Adipose tissue (tissue), 3 donors: ENCODE measurements around the gene PGGT1B. TPM values are rescaled to one million over a fixed set of nuclear protein-coding genes. Genes with fewer than 3 reads are reported as not detected.
"Not testable (repeated sequence)": the region's sequence is repeated elsewhere in the genome, so short reads cannot be mapped to it uniquely, and the experiment has no call there.

ENCODE experiments used
- H3K27ac ChIP-seq: one replicate; pipeline ENCODE4 v1.5.1; 2013; ENCODE audit warnings: low read depth, low read length
- WGBS, 3 donors: extraction: QIAGEN DNeasy Blood & Tissue Kit; methylation state at CpG; one replicate each; pipeline ENCODE4 v1.1.7; 2013; 5-methylcytosine and 5-hydroxymethylcytosine counted together
- polyA plus RNA-seq, 3 donors: library from polyadenylated mRNA; stranded (reverse); fragments of 200-250 nt; gene quantifications; one replicate each; pipeline ENCODE4 v1.2.3, GENCODE V29; 2013
- donor health status: healthy with polysubstance abuse.
- donor health status: Bipolar disorder and iron deficiency.
- donor health status: healthy.

PGGT1B gene
- polyA plus RNA-seq, 3 donors = 2.7 to 8.7 (median 7.0) TPM

DNA sequence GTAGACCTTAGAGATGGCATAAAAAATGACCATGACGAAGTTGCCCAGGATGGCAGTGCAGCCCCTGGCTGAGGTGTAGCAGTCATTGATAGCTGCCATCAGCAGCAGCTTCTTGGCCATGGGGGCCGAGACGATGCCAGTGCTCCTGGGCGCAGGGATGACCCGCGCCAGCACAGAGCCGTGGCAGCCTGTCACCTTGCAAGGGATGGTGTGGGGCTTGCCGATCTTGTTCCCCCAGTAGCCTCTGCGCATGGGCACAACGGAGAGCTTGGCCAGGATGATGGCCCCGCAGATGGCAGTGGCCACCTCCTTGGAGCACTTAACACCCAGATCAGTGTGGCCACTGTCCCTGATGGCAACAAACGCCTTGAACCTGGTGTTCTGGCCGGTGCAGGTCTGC, 2.1 kb upstream of the PGGT1B start:
- WGBS, 3 donors = 96 to 98% (median 97%) methylated on average over 13 of the region's 13 CpGs
- H3K27ac ChIP-seq = no peak overlapping the region

GRCh38 chr5:115263078-115263380, 352 bp upstream of the PGGT1B start:
- no peak overlapping the region for H3K27ac ChIP-seq
- 35 to 53% (median 51%) methylated on average over 7 of the region's 7 CpGs for WGBS, 3 donors

- WGBS, 3 donors = 4 to 6% (median 4%) methylated on average over 8 of the region's 8 CpGs
- no peak overlapping the region for H3K27ac ChIP-seq
These were observed 711 bp downstream of the PGGT1B start for GRCh38 chr5:115262011-115262320.

- WGBS, 3 donors = 85 to 92% (median 87%) methylated on average over 2 of the region's 2 CpGs
- no peak overlapping the region for H3K27ac ChIP-seq
These were observed 2.4 kb downstream of the PGGT1B start for GRCh38 chr5:115260248-115260647.

- no peak overlapping the region for H3K27ac ChIP-seq
These were observed 4.7 kb downstream of the PGGT1B start for GRCh38 chr5:115257981-115258380.

- not testable (repeated sequence) for H3K27ac ChIP-seq
- WGBS, 3 donors = 75 to 85% (median 76%) methylated on average over 5 of the region's 5 CpGs
These were observed 13.3 kb downstream of the PGGT1B start for GRCh38 chr5:115249379-115249778.

GRCh38 chr5:115246361-115246991, 16.2 kb downstream of the PGGT1B start:
- 14 to 44% (median 41%) methylated on average over 3 of the region's 3 CpGs for WGBS, 3 donors
- no peak overlapping the region for H3K27ac ChIP-seq

GRCh38 chr5:115243412-115243811, 19.3 kb downstream of the PGGT1B start:
- H3K27ac ChIP-seq = no peak overlapping the region

DNA sequence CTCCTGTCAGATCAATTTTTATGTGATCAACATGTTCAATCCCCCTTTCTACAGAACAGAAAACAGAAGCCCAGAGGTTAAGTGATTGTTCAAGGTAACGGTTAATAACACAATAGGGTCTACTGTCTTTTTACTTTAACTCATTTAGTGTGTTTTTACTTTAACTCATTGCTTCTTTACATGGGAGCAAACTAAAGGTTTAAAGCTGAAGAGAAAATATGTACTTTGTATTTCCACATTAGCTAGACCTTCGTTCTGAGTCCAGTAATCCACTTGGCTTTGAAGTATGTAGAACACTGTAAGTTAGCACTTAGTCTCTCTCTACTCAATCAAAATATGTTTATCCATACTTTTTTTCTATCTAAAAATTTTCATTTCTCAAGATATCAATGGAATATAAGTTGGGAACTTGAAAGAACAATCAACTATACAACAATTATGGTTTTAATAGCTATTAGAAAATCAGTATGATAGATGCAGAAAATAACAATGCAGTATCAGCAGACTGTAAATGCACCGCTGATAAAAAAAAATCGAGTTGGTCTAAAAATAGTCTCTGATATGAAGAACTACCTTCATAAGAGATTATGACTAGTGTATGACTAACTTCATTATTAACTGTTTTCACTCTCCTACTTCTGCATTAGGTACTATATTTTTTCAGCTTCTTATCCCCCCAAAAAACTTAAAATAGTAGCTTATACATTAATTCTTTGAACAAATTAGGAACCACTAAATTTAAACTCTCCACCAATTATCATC, 20.6 kb downstream of the PGGT1B start:
- WGBS, 3 donors = 40 to 81% (median 75%) methylated on average over 4 of the region's 4 CpGs
- no peak overlapping the region for H3K27ac ChIP-seq

- H3K27ac ChIP-seq = no peak overlapping the region
- WGBS, 3 donors = 34 to 95% (median 90%) methylated on average over 3 of the region's 3 CpGs
These were observed 25.6 kb downstream of the PGGT1B start for GRCh38 chr5:115237066-115237465.

DNA sequence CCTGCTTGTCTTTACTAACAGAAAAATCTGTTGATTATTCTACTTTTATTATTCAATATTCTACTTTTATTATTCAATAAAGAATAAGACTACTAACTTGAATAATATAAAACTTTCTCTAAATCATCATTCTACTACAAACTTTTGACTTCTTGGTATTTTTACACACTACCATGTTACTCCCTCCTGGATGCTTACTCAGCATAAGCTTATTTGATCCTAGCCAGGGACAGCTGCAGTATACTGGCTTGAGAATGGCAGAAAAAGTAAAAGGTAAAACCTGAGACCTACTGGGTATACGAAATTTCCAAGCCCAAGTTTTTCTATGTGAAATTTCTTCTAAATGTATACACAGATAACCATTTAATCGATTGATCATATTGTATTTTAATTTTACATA, 26.1 kb downstream of the PGGT1B start:
- 44 to 98% (median 96%) methylated on average over 2 of the region's 2 CpGs for WGBS, 3 donors
- no peak overlapping the region for H3K27ac ChIP-seq

- WGBS, 3 donors = 89 to 92% (median 89%) methylated on average over 4 of the region's 4 CpGs
- H3K27ac ChIP-seq = no peak overlapping the region
These were observed 31.1 kb downstream of the PGGT1B start for GRCh38 chr5:115231598-115231997.

DNA sequence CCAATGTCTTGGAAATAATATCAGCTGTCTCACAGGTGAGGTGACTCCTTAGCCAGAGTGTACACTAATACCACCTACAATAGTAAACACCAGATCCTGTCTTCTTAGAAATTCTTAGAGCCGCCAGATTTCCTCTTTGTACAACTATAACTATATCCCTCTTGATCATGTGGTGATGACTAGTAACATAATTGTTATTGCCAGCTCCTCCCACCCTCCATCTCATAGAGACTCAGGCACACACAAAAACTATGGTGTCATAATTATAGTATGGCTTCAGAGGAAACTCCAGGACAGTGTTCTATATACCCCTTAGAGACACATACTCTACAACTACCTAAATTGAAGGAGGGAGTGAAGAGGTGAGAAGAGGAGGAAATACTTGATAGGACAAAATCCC, 33.1 kb downstream of the PGGT1B start:
- no peak overlapping the region for H3K27ac ChIP-seq
- WGBS, 3 donors = 89 to 97% (median 93%) methylated on average over 1 of the region's 1 CpG

DNA sequence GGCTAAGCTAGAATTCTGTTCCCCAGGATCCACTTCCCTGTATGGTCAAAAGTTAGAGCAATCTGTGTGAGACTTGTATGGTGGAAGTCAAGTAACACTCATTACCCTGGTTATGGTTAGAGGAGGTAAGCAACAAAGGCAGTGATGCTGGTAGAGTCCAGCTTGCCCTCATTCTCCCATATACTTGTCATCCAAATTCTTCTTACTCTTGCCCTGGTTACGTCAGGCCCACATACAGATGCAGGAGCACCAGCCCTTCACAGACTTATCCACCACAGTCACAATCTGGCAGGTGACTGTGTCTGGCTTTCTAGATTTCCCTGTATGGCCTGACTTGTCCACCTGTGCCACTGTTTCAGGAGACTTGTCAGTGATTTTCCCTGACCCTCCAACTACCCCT, 35.4 kb downstream of the PGGT1B start:
- no peak overlapping the region for H3K27ac ChIP-seq
- WGBS, 3 donors = 91 to 100% (median 95%) methylated on average over 1 of the region's 1 CpG

GRCh38 chr5:115214541-115214940, 48.1 kb downstream of the PGGT1B start:
- 36 to 80% (median 76%) methylated on average over 1 of the region's 1 CpG for WGBS, 3 donors
- no peak overlapping the region for H3K27ac ChIP-seq

- H3K27ac ChIP-seq = no peak overlapping the region
- 33 to 61% (median 44%) methylated on average over 3 of the region's 3 CpGs for WGBS, 3 donors
These were observed 53.4 kb downstream of the PGGT1B start for GRCh38 chr5:115209279-115209678.

GRCh38 chr5:115202952-115203351, 59.7 kb downstream of the PGGT1B start:
- no peak overlapping the region for H3K27ac ChIP-seq
- 90 to 100% (median 91%) methylated on average over 1 of the region's 1 CpG for WGBS, 3 donors

GRCh38 chr5:115196161-115196560, 66.5 kb downstream of the PGGT1B start:
- H3K27ac ChIP-seq = no peak overlapping the region
- WGBS, 3 donors = 81 to 90% (median 84%) methylated on average over 3 of the region's 3 CpGs

DNA sequence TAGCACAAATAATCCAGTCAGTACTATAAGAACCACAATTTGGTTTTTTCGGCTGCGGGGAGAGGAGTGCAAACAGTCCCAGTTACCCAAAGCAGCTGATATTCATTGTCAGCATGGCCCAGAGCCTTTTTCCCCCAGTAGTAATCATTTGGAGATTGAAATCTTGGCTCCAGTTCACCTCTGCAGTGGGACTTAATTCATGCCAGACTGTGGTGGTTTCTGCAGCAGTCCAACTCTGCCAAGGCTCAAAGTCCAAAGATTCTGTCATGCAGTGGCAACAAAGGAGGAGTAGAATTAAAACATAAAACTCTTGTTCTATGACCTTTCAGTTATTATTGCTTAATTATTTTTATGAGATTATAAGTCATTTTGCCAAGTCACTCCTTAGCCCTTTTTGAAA, 68.0 kb downstream of the PGGT1B start:
- H3K27ac ChIP-seq = no peak overlapping the region
- 26 to 86% (median 74%) methylated on average over 2 of the region's 2 CpGs for WGBS, 3 donors

DNA sequence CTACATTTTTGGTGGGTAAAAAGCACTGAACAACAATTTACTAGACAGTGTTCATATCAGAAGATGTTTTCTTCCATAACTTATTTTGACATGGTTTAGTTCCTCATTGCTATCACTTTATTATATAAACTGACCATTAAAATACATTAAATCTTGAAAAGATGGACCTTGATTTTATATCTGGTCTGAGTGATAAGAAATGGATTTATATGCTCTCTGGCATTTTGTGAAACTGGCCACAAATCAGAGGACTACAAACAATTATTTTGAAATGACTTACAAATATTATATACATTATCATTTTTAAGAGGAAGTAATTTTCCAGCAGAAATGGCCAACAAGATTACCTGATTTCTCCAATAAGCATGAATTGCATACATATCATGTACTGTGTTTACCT, 69.4 kb downstream of the PGGT1B start:
- no peak overlapping the region for H3K27ac ChIP-seq

DNA sequence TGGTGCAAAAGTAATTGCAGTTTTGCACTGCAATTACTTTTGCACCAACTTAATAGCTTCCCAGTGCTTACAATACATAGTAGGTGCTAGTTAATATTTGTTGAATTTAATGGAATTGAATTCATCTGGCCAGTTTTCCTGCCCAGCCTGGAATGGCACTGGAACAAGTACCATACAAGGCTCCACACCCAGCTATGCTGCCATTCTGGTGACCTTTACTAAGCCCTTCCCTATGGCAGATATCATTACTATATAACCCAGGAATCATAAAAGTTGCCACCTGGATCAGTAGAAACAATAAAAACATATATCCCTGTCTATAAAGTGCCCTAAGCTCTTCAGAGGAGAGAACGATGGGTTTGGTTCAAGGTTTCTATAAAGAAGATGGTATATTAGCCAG, 70.6 kb downstream of the PGGT1B start:
- 92 to 97% (median 95%) methylated on average over 1 of the region's 1 CpG for WGBS, 3 donors

More for the DNA sequence above, 70.6 kb downstream of the PGGT1B start:
- H3K27ac ChIP-seq = no peak overlapping the region
